SK-N-MC (cell line): ENCODE data around the gene ANXA8.
"Not testable (repeated sequence)": the region's sequence is repeated elsewhere in the genome, so short reads cannot be mapped to it uniquely, and the experiment has no call there.

ENCODE experiments used
- DNase-seq: peaks from one replicate; pipeline ENCODE4 v3.0.0-alpha.2; 2011; ENCODE audit warnings: low read depth, low spot score
- H3K27ac ChIP-seq: fragments of 200-600 bp; sonication (generic); 2 replicates; pipeline ENCODE4 v1.5.1; 2016; ENCODE audit warnings: mixed run types
- H3K36me3 ChIP-seq: fragments of 200-600 bp; sonication (generic); 2 replicates; pipeline ENCODE4 v1.6.1; 2017; ENCODE audit warnings: antibody characterized with exemption, low read length, mixed read lengths; ENCODE audit not compliant: insufficient read depth
- H3K4me3 ChIP-seq: fragments of 200-600 bp; sonication (generic); 2 replicates; pipeline ENCODE4 v1.5.1; 2016
- H3K9ac ChIP-seq: fragments of 200-600 bp; sonication (generic); 2 replicates; pipeline ENCODE4 v1.8.0; 2017; ENCODE audit warnings: mixed run types, mixed read lengths; ENCODE audit not compliant: insufficient read length
- H3K9me3 ChIP-seq: fragments of 200-600 bp; sonication (generic); 2 replicates; pipeline ENCODE4 v1.6.1; 2017; ENCODE audit warnings: low read depth, mild to moderate bottlenecking, antibody characterized with exemption, low read length, moderate library complexity, mixed read lengths
- EZH2 ChIP-seq: fragments of 200-600 bp; sonication (generic); IDR thresholded peaks from one replicate; pipeline ENCODE4 v1.6.1; 2017; ENCODE audit warnings: antibody characterized with exemption
- FOXP2 ChIP-seq: optimal IDR thresholded peaks from 2 replicates; pipeline ENCODE3; 2011; ENCODE audit warnings: mild to moderate bottlenecking, moderate library complexity; ENCODE audit not compliant: insufficient read depth; ENCODE audit errors: extremely low read length, control extremely low read depth
- POLR2AphosphoS5 ChIP-seq: IDR thresholded peaks from 2 replicates; pipeline ENCODE4 v1.6.1; 2012; ENCODE audit warnings: mild to moderate bottlenecking, low read depth, low read length, borderline replicate concordance

ANXA8 gene

DNA sequence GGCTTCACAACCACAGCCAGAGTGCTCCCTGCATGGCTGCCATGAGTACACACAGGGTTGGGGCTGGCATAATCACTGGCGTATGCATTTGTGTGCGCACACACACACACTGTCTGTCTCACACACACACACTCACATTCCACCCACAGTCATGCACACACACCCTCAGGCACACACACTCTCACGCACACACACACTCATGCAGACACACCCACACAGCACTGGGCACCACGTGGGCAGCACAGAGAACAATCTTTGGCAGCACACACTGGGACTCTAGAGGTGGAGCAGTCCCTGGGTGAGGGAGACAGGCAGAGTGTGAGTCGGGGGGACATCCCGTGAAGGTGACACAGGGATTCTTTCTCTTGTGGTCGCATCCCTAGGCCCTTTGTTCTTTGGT is 10.4 kb downstream of the ANXA8 start:
- not testable (repeated sequence) for H3K9ac ChIP-seq, H3K36me3 ChIP-seq, DNase-seq, H3K4me3 ChIP-seq, H3K9me3 ChIP-seq, H3K27ac ChIP-seq

DNA sequence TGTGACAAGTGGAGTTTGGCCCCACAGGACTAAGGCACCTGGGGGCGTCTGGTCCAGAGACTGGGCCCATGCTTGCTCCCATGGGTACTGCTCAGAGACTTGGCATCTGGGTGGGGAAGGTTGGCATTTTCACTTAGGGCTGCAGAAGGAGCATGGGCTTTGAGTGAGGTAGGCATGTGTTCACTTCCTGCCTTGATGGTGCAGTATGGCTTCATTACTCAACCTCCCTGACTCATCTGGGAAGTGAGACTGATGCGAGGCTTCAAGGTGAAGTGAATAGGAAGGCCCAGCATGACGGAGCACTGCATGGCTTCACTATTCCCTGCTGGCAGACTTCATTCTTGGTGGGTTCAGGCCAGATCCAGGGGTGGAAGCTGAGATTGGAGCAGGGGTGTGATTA is 11.3 kb downstream of the ANXA8 start:
- H3K27ac ChIP-seq, H3K9ac ChIP-seq, H3K36me3 ChIP-seq, H3K4me3 ChIP-seq, DNase-seq, H3K9me3 ChIP-seq: not testable (repeated sequence)

DNA sequence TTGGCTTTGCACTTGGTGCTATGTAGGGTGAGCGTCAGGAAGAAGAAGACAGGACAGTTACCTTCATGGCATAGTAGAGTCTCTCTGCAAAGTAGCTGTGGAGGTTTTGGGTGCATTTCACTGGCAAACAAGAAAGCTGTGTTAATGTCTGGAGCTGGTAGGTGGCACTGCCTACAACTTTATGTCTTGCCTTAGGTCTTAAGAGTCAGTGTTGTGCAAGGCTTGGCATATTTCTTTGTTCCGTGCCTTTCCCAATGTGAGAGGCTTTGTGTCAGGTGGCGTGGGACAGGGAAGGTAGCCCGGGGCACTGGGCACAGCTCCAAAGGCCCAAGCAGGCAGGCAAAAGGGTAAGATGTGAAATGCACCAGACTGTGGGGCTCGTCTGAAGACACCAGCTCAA is 11.8 kb downstream of the ANXA8 start:
- H3K27ac ChIP-seq, H3K9ac ChIP-seq, H3K4me3 ChIP-seq, DNase-seq, H3K36me3 ChIP-seq, H3K9me3 ChIP-seq: not testable (repeated sequence)

DNA sequence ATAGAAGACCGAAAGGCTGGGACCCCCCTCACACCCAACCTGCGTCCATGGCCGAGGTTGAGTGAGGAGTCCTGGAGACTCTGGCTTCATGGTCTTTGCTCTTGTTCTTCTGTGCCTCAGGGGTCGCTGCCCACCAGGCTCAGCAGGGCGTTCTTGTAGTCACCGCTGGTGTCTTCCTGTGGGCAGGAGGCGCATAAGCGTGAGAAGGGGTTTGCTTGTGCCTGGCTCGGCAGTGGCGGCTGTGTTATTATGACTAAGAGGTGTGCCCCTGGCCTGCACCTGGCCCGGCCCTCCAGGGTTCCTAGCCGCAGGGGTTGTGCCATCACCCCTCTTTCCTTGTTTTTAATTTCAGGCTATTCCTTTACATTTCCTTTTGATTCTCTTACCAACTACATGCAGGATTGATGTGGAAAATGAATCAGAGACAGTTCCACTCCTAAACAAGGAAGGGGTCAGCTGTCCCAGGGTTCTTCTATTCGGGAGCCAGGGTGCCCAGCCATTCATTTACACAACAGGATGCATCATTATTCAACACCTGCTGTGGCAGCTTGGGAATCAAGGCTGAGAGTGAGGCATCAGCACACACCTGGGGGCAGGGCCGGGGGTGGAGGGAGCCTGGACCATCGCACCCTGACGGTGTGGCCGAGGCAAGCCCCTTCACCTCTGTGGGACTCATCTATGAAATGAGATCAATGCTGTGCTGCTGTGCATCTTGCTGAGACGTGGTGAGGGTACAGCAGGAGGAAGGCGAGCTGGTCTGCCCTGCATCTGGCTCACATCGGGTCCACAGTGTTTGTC is 15.0 kb downstream of the ANXA8 start:
- not testable (repeated sequence) for DNase-seq, H3K4me3 ChIP-seq, H3K9me3 ChIP-seq, H3K27ac ChIP-seq, H3K9ac ChIP-seq, H3K36me3 ChIP-seq

DNA sequence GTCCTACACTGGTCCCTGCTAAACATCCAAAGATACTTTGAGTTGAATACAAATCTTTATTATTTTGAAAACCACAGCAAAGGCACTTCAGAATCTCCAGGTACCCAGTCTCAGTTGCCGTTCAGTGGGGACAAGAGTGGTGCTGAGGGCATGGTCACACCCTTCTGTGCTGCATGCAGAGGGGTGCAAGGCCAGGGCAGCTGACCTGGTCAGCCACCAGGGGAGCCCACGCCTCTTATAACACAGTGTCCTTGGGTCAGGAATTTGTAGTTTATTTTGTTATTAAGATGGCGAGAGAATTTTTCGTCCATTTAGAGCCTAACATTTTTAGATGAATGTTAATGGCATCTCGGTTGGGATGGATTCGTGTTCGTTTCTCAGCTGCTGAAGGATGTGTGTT is 16.0 kb downstream of the ANXA8 start:
- H3K9me3 ChIP-seq, H3K27ac ChIP-seq, DNase-seq, H3K4me3 ChIP-seq, H3K36me3 ChIP-seq, H3K9ac ChIP-seq: not testable (repeated sequence)

DNA sequence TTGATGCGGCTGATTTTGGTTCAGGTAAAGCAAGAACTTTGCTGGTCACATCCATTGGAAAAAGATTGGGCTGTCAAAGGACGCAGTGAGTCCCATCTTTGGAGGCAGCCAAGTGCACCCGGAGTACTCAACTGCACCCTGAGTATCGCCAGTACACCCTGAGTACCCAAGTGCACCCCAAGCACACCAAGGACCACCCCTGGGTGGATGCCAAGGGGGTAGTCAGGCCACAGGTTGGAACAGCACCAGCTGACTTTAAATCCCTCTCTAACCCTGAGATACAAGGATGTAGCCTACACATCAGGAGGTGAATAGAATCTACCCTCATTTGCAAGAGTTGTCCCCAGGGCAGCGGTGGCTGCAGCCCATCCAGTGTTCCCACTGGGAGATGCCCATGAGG is 16.5 kb downstream of the ANXA8 start:
- not testable (repeated sequence) for DNase-seq, H3K27ac ChIP-seq, H3K9me3 ChIP-seq, H3K4me3 ChIP-seq, H3K36me3 ChIP-seq, H3K9ac ChIP-seq

DNA sequence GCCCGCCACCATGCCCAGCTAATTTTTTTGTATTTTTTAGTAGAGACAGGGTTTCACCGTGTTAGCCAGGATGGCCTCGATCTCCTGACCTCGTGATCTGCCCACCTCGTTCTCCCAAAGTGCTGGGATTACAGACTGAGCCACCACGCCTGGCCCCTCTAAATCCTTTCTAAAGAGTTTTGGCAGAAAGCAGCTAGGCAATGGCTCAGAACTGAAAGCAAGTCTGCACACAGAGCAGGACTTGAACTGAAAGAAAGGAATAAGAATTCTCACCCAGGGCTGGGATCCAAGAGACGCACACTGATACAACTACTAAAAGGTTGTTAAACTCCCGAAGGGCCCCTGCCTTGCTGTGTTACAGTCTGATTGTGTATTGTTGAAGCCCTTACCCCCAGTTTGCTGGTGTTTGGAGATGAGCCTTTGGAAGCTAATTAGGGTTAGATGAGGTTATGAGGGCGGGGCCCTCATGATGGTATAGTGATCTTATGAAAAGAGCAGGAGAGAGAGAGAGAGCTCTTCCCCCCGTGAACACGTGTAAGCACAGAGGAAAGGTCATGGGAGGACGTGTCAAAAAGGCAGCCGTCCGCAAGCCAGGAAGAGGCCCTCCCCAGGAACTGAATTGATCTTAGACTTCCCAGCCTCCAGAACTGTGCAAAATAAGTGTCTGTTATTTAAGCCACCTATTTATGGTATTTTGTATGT is 18.5 kb downstream of the ANXA8 start:
- not testable (repeated sequence) for H3K9ac ChIP-seq, H3K4me3 ChIP-seq, H3K27ac ChIP-seq, DNase-seq, H3K36me3 ChIP-seq, H3K9me3 ChIP-seq

DNA sequence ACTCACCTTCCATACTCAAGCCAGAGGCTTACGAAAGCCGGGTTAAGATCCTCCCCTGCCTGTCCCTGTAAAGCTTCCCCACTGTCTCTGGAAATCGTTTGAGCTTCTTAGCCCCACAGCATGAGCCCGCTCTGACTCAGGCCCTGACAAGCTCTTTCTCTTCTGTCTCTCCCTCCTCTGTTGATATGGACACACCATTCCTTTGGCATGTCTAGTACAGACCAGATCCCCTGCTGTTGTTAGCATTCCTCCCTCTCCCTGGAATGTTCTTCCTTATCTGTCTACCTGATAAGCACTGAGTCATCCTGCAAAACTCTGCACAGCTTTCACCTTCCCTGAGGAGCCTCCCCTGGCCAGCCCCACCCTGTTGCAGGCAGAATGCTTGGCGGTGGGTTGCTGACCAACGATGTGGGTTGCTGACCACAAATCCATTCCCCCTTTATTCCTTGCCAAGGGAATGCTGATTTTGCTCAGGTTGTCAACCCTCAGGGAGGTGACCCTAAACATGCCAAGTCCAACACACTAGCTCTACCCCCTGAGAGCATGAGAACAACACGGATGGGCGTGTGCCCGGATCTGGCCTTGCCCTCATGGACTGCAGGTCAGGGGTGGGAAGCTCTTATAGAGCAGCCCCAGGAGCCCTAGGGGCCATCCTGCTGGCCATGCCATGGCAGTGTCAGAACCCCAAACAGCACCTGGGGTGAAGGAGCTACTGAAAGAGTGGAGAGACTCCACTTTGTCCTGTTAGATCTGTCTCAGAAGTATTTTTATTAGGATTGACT is 21.1 kb downstream of the ANXA8 start:
- H3K4me3 ChIP-seq, H3K9me3 ChIP-seq, H3K36me3 ChIP-seq, H3K9ac ChIP-seq, DNase-seq, H3K27ac ChIP-seq: not testable (repeated sequence)

DNA sequence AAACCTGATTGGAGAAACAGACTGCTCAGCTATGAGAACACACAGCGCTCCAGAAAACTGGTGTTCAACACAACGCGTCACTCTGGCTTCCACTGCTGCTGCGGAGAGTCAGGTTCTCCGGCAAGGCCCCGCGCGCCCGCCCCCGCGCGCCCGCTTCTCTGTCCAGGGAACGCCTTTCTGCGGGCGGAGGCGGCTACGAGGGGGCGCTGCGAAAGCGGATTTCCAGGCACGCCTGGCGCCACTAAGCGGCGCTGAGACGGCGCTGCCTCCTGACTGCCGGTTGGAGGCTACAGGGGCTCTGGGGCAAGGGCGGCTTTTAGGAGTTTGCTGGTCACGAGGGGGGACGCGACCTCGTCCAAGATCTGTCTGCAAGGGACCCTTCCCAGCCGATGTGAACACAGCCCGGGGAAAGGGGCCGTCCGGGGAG is 22.6 kb downstream of the ANXA8 start:
- H3K4me3 ChIP-seq, H3K9ac ChIP-seq, H3K9me3 ChIP-seq, H3K27ac ChIP-seq, DNase-seq, H3K36me3 ChIP-seq: not testable (repeated sequence)

DNA sequence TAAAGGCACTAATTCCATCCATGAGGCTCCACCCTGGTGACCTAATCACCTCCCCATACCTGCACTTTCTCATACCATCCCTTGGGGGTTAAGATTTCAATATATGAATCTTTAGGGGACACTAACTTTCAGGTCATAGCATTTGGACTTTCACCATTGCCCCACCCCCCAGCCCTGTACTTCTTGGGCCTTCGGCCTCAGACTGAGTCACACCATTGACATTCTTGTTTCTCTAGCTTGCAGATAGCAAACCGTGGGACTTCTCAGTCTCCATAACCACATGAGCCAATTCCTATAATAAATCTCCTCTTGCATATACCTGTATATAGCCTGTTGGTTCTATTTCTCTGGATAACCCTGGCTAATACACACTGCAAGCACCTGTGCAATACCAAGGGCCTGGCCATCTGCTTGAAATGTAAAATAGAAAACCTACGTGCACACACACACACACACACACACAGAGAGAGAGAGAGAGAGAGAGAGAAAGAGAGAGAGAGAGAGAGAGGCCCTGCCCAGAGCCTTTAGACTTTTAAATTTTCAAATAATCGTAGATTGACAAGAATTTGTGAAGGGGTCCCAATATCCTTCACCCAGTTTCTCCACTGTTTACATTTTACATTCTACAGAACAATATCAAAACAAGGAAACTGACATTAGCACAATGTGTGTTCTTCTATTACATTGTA is 25.3 kb downstream of the ANXA8 start:
- no peaks in the 10 kb centered on the region for H3K9me3 ChIP-seq
- no peak for DNase-seq
- no peak overlapping the region for H3K4me3 ChIP-seq
- no peak for TF ChIP-seq POLR2AphosphoS5
- TF ChIP-seq EZH2: no peak
- no peak for TF ChIP-seq FOXP2
- H3K27ac ChIP-seq: no peak overlapping the region
- no peak overlapping the region for H3K9ac ChIP-seq
- no peaks in the 10 kb centered on the region for H3K36me3 ChIP-seq
